Heart left ventricle (tissue), 16 donors: ENCODE results near the gene NUFIP2. TPM values are rescaled to one million over a fixed set of nuclear protein-coding genes. Genes with fewer than 3 reads are reported as not detected.
"Not testable (repeated sequence)": the region's sequence is repeated elsewhere in the genome, so short reads cannot be mapped to it uniquely, and the experiment has no call there.

ENCODE experiments used
- ATAC-seq, 4 donors: fragments of 200-7000 bp; cut with Tn5 transposase; one replicate each; pipeline ENCODE4 v1.9.1; 2020 to 2022; ENCODE audit warnings: moderate library complexity in 4 of 4, mild to moderate bottlenecking in 3 of 4, moderate number of reproducible peaks in 1 of 4
- DNase-seq, 5 donors: peaks; one replicate each; pipeline ENCODE4 v3.0.0-alpha.2; 2020
- H3K27ac ChIP-seq, 12 donors: fragments of 200-600 bp; sonication (generic) in 4 of 12; one replicate each; pipeline versions ENCODE4 v1.5.0 to v1.8.0; 2016 to 2022; ENCODE audit warnings: mild to moderate bottlenecking in 2 of 12
- H3K27me3 ChIP-seq, 9 donors: fragments of 200-600 bp; sonication (generic) in 2 of 9; one replicate each; pipeline versions ENCODE4 v1.5.1 to v1.8.0; 2016 to 2022; ENCODE audit warnings: mild to moderate bottlenecking in 3 of 9
- H3K36me3 ChIP-seq, 9 donors: fragments of 200-600 bp; sonication (generic) in 2 of 9; one replicate each; pipeline versions ENCODE4 v1.5.0 to v1.8.0; 2018 to 2022; ENCODE audit warnings: mild to moderate bottlenecking in 2 of 9
- H3K4me1 ChIP-seq, 12 donors: fragments of 200-600 bp; sonication (generic) in 4 of 12; one replicate each; pipeline versions ENCODE4 v1.5.0 to v1.8.0; 2016 to 2022; ENCODE audit warnings: mild to moderate bottlenecking in 3 of 12
- H3K4me3 ChIP-seq, 12 donors: fragments of 200-600 bp; sonication (generic) in 4 of 12; one replicate each; pipeline versions ENCODE4 v1.5.0 to v1.8.0; 2017 to 2022; ENCODE audit warnings: mild to moderate bottlenecking in 9 of 12, moderate library complexity in 4 of 12
- H3K9me3 ChIP-seq, 12 donors: fragments of 200-600 bp; sonication (generic) in 4 of 12; one replicate each; pipeline versions ENCODE4 v1.5.0 to v1.8.0; 2016 to 2022; ENCODE audit warnings: mild to moderate bottlenecking in 1 of 12
- CTCF ChIP-seq, 12 donors: fragments of 200-600 bp; sonication (generic) in 4 of 12; IDR thresholded peaks; one replicate each; pipeline versions ENCODE4 v1.5.0 to v1.8.0; 2018 to 2022; ENCODE audit warnings: antibody characterized with exemption in 12 of 12, mild to moderate bottlenecking in 5 of 12
- POLR2A ChIP-seq, 2 donors: fragments of 450-650 bp; IDR thresholded peaks; one replicate each; pipeline ENCODE4 v1.6.1; 2017; ENCODE audit warnings: antibody characterized with exemption in 2 of 2, mild to moderate bottlenecking in 2 of 2, moderate library complexity in 2 of 2
- WGBS, 4 donors: extraction: QIAGEN DNeasy Blood & Tissue Kit in 2 of 4; methylation state at CpG; one replicate each; pipeline versions ENCODE4 v1.1.5 to v1.1.7; 2013 to 2018; 5-methylcytosine and 5-hydroxymethylcytosine counted together
- intact Hi-C, 10 donors: fragments of 100-400 bp; cut with DNase I; formaldehyde crosslinking; loops; one replicate each; pipeline versions ENCODE4 v1.11.1 to v1.14.2; 2022
- polyA plus RNA-seq, 2 donors: library from polyadenylated mRNA; stranded (reverse); fragments of 200-250 nt; gene quantifications; one replicate each; pipeline ENCODE4 v1.2.3, GENCODE V29; 2013
- total RNA-seq, 9 donors: library from RNA; depleted of rRNA in 2 of 9; stranded (reverse); fragments of >200 nt in 2 of 9; fragmentation: NEBNext Ultra II Directional in 3 of 9; extraction: Animal tissue kit (Norgen Biotek cat#: 25700) in 3 of 9; gene quantifications; one replicate each; pipeline versions ENCODE4 v1.1.0 to v1.2.4, GENCODE V29; 2016 to 2023
- donor health status: ischemic (EF 13 %, LVEDD 7.1; RV severe dilation, severe dysfunction).
- donor health status: healthy with polysubstance abuse.
- donor health status: DM: no; HTN: yes; CAD: no.
- donor health status: DM: no; HTN: no; CAD: no.
- donor health status: ischemic (EF 25% LVEDD 6.9; RV normal size, moderate dysfunction).
- donor health status: ischemic (EF 25% LVEDD 5.7; RV mildly dilated, moderate dysfunction).
- donor health status: healthy.
- donor health status: DM: yes; HTN: yes; CAD: no.
- donor health status: ischemic (EF 35%, LVEDD 5.7; RV mildly dilated, moderate dysfunction).
- donor health status: nonischemic (EF 11% LVEDD 7.7; RV severe dilation, severe dysfunction).
- donor health status: DM: yes; HTN: yes; CAD: no.
- donor health status: PGD.
- donor health status: ischemic (EF 29% LVEDD 5.4; RV normal size, mild dysfunction).
- donor health status: nonischemic (EF 23%, LVEDD 6.1; RV moderate dilation, normal function).

The NUFIP2 gene
- total and polyA plus RNA-seq, 11 donors, result 8.4 to 51.5 (median 29.9) TPM

- TF ChIP-seq CTCF (IDR thresholded peaks at IDR 0.05), result no peak
- no peak for TF ChIP-seq POLR2A (IDR thresholded peaks at IDR 0.05)
- Histone ChIP-seq H3K4me1 (peaks cover 4 to 73% (median 55%) of the 10 kb centered on the region in 12 donors), H3K4me3 (no peak overlapping the region), H3K27ac (no peak overlapping the region), H3K27me3 (no peaks in the 10 kb centered on the region), H3K36me3 (peaks cover 0 to 91% (median 66%) of the 10 kb centered on the region in 9 donors), H3K9me3 (peaks cover 0 to 10% (median 0%) of the 10 kb centered on the region in 12 donors)
- DNase-seq, result no peak
- intact Hi-C loops, result loop anchor here in 1 of 10 donors (10.0 kb wide), 1 partner anchor 305 kb away; no protein-coding TSS in a partner anchor
- no peak for ATAC-seq
- WGBS, 4 donors, result 90 to 98% (median 95%) methylated on average over 5 of the region's 5 CpGs
These were observed 14.4 kb downstream of the NUFIP2 start for GRCh38 chr17:29279397-29280070.

- peaks cover 0 to 91% (median 66%) of the 10 kb centered on the region in 9 donors for H3K36me3 ChIP-seq
- no peak overlapping the region for H3K27ac ChIP-seq
- ATAC-seq (no peak), DNase-seq (no peak)
- intact Hi-C loops, result no loop called here
- TF ChIP-seq CTCF (IDR thresholded peaks at IDR 0.05) (no peak), POLR2A (IDR thresholded peaks at IDR 0.05) (no peak)
- H3K9me3 ChIP-seq, result peaks cover 0 to 10% (median 0%) of the 10 kb centered on the region in 12 donors
- peaks cover 0 to 75% (median 51%) of the 10 kb centered on the region in 12 donors for H3K4me1 ChIP-seq
- H3K4me3 ChIP-seq, result no peak overlapping the region
- no peaks in the 10 kb centered on the region for H3K27me3 ChIP-seq
These were observed 15.3 kb downstream of the NUFIP2 start for GRCh38 chr17:29278692-29279091.

- no peak overlapping the region for H3K27ac ChIP-seq
- peaks cover 0 to 51% (median 34%) of the 10 kb centered on the region in 12 donors for H3K4me1 ChIP-seq
- WGBS, 4 donors, result 73 to 81% (median 77%) methylated on average over 1 of the region's 1 CpG
- DNase-seq, result no peak
- H3K36me3 ChIP-seq, result peaks cover 0 to 90% (median 69%) of the 10 kb centered on the region in 9 donors
- TF ChIP-seq CTCF (IDR thresholded peaks at IDR 0.05) (no peak), POLR2A (IDR thresholded peaks at IDR 0.05) (no peak)
- H3K9me3 ChIP-seq, result peaks cover 0 to 10% (median 0%) of the 10 kb centered on the region in 12 donors
- intact Hi-C loops, result loop anchor here in 1 of 10 donors (2.0 kb wide), 1 partner anchor 17 kb away; no protein-coding TSS in a partner anchor
- H3K27me3 ChIP-seq, result no peaks in the 10 kb centered on the region
- no peak for ATAC-seq
- H3K4me3 ChIP-seq, result no peak overlapping the region
These were observed 20.0 kb downstream of the NUFIP2 start for GRCh38 chr17:29273924-29274323.

GRCh38 chr17:29271980-29272379 is 22.0 kb downstream of the NUFIP2 start:
- H3K36me3 ChIP-seq, result peaks cover 0 to 93% (median 62%) of the 10 kb centered on the region in 9 donors
- intact Hi-C loops, H3K27me3 ChIP-seq, DNase-seq, H3K4me3 ChIP-seq, ATAC-seq, H3K27ac ChIP-seq, H3K9me3 ChIP-seq: not testable (repeated sequence)
- H3K4me1 ChIP-seq, result peaks cover 0 to 39% (median 27%) of the 10 kb centered on the region in 12 donors
- 86 to 96% (median 92%) methylated on average over 9 of the region's 9 CpGs for WGBS, 4 donors
